GM20000 (cell line): ENCODE results near the gene LRRC52.
"Not testable (repeated sequence)": the region's sequence is repeated elsewhere in the genome, so short reads cannot be mapped to it uniquely, and the experiment has no call there.

Source experiments
- DNase-seq: peaks from one replicate; pipeline ENCODE4 v3.0.0; 2012; ENCODE audit warnings: low spot score
- TF ChIP-seq, protein P1 (sequence below): IDR thresholded peaks from 2 replicates; pipeline ENCODE4 v1.5.1; 2012; ENCODE audit warnings: mild to moderate bottlenecking, control low read depth; ENCODE audit errors: extremely low read depth, missing control alignments

The LRRC52 gene

DNA sequence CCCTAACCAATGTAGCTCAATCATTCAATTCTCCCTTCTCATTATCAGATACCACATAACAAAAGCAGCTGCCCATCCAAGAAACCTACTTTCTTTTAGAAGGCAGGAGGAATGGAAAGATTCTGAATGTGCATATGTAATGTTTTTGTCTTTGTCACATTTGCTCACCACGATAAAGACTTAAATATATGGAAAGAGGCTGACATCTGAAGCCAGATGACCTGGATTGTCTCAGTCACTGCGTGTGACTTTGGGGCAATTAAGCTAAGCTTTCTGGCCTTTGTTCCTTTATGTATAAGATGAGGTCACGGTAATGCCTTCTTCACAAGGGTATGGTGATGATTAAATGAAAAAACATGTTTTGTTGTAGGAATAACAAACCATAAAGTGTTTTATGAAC lies 42.6 kb downstream of the LRRC52 start:
- DNase-seq: no peak
- TF ChIP-seq, protein P1, sequence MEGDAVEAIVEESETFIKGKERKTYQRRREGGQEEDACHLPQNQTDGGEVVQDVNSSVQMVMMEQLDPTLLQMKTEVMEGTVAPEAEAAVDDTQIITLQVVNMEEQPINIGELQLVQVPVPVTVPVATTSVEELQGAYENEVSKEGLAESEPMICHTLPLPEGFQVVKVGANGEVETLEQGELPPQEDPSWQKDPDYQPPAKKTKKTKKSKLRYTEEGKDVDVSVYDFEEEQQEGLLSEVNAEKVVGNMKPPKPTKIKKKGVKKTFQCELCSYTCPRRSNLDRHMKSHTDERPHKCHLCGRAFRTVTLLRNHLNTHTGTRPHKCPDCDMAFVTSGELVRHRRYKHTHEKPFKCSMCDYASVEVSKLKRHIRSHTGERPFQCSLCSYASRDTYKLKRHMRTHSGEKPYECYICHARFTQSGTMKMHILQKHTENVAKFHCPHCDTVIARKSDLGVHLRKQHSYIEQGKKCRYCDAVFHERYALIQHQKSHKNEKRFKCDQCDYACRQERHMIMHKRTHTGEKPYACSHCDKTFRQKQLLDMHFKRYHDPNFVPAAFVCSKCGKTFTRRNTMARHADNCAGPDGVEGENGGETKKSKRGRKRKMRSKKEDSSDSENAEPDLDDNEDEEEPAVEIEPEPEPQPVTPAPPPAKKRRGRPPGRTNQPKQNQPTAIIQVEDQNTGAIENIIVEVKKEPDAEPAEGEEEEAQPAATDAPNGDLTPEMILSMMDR: no peak

DNA sequence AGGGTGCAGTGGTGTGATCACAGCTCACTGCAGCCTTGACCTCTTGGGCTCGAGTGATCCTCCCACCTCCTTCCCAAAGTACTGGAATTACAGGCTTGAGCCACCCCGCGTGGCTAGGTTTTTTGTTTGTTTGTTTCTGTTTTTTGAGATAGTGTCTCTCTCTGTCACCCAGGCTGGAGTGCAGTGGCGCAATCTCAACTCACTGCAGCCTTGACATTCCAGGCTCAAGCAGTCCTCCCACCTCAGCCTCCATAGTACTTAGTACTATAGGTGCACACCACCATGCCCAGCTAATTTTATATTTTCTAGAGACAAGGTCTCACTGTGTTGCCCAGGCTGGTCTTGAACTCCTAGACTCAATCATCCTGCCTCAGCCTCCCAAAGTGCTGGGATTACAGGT lies 47.6 kb downstream of the LRRC52 start:
- not testable (repeated sequence) for DNase-seq

DNA sequence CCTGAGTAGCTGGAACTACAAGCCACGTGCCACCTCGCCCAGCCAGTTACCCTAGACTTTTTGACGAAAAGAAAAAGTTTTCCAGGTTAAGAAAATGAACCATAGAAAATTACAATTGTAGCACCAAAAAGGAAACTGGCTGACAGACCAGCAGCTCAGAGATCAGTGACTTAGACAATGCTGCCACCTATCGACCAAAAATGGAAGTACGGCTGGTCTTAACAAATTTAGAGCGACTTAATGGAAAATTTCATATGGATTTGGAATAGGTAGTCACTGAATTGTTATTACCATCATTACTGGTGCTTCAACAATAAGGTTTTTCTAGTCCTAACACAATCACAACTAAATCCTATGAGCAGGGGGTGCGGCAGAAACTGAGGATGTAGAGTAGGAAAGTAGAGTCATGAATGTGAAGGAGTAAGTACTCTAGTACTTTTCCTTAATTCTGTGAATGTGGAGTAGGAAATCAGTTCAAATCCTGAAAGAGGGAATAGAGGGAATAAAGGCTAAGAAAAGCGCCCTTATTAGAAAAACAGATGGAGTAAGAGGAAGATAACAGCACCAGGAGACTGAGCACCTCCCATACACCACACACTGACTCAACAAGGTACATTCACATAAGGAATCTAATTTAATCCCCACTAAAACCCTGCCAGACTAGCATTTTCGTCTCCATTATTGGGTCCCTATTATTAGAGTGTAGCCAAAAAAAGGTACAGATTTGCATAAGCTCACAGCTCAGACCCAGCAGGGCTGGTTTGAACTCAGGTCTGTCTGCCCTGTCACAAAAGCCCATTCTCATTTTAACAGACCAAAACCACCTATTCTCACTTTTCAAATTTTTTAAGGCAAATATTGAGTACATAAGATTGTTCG lies 49.4 kb downstream of the LRRC52 start:
- peak; percentile 75 for DNase-seq
- TF ChIP-seq, protein P1: peak; percentile 76

DNA sequence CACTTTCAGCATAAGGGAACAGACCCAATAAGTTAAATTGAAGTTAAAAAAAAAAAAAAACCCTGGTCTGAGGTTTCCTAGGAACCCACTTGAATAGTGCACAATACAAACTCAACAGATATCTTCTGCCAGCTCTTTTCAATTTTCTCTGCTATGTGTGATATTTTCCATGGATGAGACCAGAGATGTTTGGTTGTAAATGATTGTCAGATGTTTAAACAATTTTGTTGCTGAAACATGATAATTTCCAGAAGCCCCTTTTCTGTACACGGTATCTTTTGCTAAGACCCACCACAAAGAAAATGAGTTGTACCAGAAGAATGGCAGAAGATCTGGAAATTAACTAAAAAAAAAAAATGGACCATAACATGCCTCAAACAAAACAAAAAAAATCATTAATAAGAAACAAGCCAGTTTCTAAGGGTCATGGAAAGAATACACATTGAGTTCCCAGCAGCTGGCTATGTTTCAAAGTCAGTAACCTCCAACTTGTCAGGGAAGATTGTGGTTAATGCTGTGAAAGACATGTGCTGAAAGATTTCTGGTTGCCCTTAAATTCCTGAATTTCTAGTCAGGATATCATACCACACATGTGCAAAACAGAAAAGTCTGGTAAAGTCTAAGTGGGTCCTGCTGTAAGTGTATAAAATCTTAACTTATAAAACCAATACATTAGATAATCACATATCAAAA lies 51.6 kb downstream of the LRRC52 start:
- DNase-seq: no peak
- TF ChIP-seq, protein P1: no peak

DNA sequence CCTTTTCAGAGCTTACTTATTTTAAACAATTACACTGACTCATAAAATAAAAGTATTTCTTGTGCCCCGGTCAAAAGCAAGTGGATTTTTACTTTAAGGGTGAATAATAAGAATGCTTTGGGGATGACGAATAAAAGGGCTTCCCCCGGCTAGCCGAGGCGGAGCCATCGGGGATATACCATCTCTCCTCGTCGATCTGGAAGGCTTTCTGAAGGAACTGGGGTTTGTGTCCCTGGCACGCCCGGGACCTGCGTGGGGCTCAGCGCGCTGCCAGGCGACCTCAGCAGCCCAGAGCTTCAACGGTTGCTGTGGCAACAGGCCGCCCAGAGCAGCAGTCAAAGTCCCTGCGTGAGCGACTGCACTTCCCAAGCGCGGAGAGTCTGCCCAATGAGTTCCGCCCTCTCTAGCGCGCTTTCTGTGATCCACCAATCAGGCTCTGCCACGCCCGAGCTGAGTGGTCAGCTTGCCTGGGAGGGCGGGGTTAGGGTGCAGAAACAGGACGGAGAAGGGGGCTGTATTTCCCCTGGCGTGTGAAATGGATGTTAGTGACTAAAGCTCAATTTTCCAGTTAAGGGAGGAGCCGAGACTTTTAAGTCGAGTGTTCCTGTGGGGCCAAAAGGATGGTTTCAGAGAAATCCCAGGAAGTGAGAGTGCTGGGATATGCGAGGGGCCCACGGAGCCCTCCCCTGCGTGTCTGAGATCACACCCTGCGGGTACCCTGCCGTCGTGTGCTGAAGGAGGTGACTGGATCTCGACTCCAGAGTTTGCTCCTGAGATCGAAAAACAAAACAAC lies 54.3 kb downstream of the LRRC52 start:
- TF ChIP-seq, protein P1: no peak
- DNase-seq: peak; percentile 91

DNA sequence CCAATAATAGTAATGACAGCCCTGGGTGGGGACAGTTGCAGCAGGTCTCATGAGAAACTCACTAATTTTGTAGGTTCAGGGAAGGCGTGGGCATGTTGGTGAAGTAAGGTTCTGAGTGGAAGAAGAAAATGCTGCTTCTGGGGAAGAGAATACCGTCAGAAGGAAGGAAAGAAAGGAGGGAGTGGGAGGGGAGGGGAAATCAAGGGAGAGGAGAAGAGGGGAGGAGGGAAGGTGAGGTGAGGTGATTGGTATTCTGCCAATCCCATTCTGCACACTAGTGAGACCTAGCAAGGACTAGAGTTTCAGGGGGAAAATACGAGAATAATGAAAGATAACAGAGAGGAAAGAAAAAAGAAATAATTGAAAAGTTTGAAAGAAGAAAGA lies 54.9 kb downstream of the LRRC52 start:
- DNase-seq: no peak

DNA sequence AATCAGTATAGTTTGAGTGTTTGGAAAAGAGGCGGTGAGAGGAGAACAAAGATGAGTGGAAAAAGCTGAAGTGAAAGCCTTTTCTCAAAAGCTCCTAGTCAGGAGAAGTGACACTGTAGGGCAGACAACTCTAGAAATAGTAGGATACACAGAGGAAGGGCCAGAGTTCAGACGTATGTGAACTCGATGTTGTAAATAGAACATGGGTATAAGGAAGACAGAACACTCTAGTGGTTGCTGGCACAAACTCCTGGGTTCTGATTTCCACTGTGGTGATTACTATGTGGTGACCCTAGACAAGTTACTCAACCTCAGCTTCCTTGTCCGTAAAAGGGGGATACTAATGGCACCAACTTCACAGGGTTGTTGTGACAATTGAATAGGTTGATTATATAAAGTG lies 57.0 kb downstream of the LRRC52 start:
- TF ChIP-seq, protein P1: no peak
- DNase-seq: no peak

More for the DNA sequence above, 54.9 kb downstream of the LRRC52 start:
- TF ChIP-seq, protein P1: no peak
